ENCODE measurements around the gene ASRGL1.
"Not testable (repeated sequence)": the region's sequence is repeated elsewhere in the genome, so short reads cannot be mapped to it uniquely, and the experiment has no call there.

DNA sequence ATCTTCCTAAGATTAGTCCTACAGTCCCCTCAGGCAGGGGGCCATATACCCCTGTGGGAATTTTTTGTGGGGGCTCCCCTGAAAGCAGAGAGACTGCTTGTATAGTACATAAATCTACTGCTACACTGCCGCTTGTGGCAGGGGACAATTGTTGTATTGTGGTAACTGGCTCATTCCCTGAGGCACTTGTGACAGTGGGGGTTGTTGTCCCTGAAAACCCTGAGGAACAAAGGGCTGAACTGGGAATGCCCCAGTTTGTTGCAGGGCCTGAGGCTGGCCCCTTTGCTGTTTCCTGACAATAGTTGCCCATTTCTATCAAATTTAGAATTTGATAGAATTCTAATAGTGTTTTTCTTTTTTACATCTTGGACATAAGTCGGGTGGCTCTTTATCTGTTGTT, 42.3 kb downstream of the ASRGL1 start:
- TF ChIP-seq, protein P1, sequence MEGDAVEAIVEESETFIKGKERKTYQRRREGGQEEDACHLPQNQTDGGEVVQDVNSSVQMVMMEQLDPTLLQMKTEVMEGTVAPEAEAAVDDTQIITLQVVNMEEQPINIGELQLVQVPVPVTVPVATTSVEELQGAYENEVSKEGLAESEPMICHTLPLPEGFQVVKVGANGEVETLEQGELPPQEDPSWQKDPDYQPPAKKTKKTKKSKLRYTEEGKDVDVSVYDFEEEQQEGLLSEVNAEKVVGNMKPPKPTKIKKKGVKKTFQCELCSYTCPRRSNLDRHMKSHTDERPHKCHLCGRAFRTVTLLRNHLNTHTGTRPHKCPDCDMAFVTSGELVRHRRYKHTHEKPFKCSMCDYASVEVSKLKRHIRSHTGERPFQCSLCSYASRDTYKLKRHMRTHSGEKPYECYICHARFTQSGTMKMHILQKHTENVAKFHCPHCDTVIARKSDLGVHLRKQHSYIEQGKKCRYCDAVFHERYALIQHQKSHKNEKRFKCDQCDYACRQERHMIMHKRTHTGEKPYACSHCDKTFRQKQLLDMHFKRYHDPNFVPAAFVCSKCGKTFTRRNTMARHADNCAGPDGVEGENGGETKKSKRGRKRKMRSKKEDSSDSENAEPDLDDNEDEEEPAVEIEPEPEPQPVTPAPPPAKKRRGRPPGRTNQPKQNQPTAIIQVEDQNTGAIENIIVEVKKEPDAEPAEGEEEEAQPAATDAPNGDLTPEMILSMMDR (conservative IDR thresholded peaks at IDR 0.05; ENCODE audit: low read length), result not testable (repeated sequence)
- not testable (repeated sequence) for TF ChIP-seq EZH2phosphoT487 (IDR thresholded peaks at IDR 0.05; ENCODE audit: borderline replicate concordance)
